Non-pigmented ciliary epithelial cell (primary cell): Measurements from ENCODE around the gene MTHFR.

Source experiments
- DNase-seq: peaks from one replicate; pipeline ENCODE4 v3.0.0-alpha.2; 2010; ENCODE audit warnings: low read depth

Gene MTHFR

GRCh38 chr1:11805422-11806306, at the start of gene MTHFR, which contains the start of gene CLCN6:
Gene MTHFR (minus strand): TSS chr1:11805964. CDS start chr1:11803116, 2,848 bp downstream.
Gene CLCN6 (plus strand): TSS chr1:11806191. CDS start chr1:11806263, 72 bp downstream.
- peak; percentile 94 for DNase-seq

DNA sequence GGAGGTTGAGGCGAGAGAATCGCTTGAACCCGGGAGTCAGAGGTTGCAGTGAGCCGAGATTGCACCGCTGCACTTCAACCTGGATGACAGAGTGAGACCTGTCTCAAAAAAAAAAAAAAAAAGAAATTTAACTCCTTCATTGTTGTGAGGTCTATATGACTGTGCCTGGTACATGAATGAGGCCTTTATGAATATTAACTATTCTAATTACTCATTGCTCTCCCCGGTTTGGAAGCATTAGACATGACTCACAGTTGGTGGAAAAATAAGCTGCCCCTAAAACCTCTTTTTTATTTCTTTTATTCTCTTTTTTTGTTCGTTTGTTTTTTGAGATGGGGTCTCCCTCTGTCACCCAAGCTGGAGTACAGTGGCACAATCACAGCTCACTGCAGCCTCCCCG, 49.7 kb upstream of the MTHFR start:
- no peak for DNase-seq

DNA sequence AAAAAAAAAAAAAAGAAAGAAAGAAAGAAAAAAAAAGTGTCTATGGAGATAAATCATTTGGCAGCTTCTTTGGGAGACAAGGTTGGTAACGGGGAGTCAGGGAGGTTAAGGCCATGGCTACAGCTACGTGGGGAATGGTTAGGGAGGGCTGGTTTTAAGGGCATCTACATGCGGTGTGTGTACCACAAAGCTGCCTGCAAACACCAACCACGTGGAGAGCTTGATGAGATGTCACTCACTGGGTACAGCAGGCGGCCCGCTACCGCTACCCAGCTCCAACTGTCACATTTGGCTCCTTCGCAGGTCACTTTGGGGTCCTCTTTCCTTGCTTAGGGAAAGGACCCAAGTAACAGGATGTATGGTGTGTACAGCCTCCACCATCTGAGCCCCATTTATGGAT, 48.8 kb upstream of the MTHFR start:
- no peak for DNase-seq

GRCh38 chr1:11851180-11851579, 45.4 kb upstream of the MTHFR start:
- no peak for DNase-seq

- DNase-seq = no peak
Measured at GRCh38 chr1:11850156-11850555, 44.4 kb upstream of the MTHFR start.

DNA sequence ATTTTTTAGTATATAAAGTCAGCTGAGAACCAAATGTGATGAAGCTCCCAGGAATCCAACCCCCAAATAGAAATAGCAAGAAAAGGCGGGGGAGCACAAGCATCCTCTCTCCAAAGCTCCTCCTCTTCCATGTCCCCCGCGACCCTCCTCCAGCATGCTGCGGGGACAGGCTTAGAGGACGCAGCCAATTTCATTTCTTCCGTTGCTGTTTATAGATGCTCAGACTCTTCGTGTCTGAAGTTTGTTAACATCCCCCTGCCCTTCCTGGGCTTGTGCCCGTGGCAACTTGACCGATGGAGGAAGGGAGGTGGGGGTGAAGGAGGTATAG, 42.6 kb upstream of the MTHFR start:
- no peak for DNase-seq

- DNase-seq = no peak
Measured at GRCh38 chr1:11847667-11848372, 42.1 kb upstream of the MTHFR start, which contains the start of gene NPPA. Gene NPPA (minus strand): TSS chr1:11847783. CDS start chr1:11847684, 99 bp downstream.

GRCh38 chr1:11845641-11846335, 40.0 kb upstream of the MTHFR start:
- no peak for DNase-seq

- DNase-seq = no peak
Measured at GRCh38 chr1:11842154-11843041, 36.6 kb upstream of the MTHFR start.

DNA sequence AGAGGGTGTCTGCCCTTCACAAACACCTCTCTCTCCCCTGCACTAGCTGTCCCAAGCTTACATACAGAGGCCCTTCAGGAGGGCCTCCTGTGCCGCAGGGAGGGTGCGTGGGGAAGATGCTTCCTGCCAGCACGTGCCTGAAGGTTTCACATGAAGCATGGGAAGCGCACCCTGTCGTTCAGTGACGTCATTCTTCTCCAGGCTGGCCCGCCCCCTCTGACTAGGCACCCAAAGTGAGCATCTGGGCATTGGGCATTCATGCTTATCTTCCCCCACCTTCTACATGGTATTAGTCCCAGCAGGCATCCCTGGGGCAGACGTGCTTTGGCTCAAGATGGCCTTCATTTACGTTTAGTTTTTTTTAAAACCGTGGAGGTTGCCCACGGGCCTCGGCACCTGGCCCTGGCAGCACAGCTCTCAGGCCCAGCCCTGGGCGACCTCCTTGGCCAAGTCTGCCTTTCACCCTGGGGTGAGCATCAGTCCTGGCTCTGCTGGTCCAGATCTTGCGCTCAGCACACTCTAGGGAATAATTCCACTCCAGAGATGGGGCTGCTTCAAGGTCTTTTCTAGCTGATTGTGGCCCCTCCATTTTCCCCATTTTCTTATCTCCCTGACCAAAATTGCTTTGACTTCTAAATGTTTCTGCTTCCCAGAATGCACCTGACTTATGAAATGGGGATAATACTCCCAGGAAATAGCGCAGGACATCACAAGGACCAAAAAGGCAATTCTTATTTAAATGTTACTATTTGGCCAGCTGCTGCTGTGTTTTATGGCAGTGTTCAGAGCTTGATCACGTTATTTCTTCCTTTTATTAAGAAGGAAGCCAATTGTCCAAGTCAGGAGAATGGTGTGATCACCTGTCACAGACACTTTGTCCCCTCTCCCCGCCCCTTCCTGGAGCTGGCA, 35.7 kb upstream of the MTHFR start:
- DNase-seq = no peak

DNA sequence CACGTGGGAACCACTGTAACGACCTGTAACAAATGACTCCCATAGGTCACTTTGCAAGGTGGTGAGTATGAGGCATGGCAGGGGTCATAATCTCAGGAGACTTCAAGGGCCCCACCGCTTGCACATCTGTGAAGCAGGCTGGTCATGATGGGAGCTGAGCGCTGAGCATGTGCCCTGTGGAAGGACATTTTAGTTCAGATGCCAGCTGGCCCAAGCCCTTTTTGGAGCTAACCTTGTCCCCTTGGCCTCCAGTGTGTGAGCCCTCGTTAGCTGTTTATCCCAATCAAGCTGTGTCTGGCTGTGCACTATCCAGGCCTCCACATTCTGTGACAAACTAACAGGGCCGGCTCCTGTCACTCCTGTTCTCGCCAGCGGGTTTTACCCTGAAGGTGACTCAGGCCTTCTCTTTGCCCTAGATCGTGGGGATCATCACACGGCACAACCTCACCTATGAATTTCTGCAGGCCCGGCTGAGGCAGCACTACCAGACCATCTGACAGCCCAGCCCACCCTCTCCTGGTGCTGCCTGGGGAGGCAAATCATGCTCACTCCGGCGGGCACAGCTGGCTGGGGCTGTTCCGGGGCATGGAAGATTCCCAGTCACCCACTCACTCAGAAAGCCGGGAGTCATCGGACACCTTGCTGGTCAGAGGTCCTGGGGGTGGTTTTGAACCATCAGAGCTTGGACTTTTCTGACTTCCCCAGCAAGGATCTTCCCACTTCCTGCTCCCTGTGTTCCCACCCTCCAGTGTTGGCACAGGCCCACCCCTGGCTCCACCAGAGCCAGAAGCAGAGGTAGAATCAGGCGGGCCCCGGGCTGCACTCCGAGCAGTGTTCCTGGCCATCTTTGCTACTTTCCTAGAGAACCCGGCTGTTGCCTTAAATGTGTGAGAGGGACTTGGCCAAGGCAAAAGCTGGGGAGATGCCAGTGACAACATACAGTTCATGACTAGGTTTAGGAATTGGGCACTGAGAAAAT, 34.3 kb upstream of the MTHFR start:
- DNase-seq = no peak

DNA sequence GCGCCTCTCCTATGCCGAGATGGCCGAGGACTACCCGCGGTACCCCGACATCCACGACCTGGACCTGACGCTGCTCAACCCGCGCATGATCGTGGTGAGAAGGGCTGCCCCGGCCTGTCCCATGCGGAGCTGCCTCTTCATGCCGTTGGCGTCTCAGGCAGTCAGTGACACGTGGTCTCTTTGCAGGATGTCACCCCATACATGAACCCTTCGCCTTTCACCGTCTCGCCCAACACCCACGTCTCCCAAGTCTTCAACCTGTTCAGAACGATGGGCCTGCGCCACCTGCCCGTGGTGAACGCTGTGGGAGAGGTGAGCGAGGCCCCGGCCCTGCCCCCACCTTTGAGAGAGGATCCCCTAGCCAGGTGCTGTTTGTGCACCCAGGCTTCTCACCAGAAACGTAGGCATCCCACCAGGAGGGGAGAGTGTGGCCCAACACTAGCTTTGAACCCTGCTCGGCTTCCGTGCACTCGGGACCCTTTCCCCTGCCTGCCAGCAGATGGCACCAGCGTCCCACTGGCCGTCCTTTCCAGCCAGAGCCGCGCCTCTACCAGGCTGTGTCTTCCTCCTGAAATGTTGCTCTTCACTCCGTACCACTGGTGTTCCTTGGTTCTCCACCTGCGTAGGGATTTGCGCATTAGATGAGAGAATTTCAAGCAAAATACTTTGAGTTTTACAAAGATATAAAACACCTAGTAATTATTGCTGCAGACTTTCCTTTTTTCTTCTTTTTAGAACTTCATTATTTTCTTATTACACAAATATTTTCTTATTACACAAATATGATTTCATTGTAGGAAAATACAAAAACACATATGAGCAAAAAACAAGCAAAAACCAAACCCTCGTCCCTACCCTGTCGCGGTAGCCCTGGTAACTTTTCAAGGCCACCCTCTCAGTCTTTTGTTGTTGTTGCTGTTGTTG, 32.8 kb upstream of the MTHFR start:
- DNase-seq = no peak

- no peak for DNase-seq
Measured at GRCh38 chr1:11837767-11838348, 32.1 kb upstream of the MTHFR start.

DNA sequence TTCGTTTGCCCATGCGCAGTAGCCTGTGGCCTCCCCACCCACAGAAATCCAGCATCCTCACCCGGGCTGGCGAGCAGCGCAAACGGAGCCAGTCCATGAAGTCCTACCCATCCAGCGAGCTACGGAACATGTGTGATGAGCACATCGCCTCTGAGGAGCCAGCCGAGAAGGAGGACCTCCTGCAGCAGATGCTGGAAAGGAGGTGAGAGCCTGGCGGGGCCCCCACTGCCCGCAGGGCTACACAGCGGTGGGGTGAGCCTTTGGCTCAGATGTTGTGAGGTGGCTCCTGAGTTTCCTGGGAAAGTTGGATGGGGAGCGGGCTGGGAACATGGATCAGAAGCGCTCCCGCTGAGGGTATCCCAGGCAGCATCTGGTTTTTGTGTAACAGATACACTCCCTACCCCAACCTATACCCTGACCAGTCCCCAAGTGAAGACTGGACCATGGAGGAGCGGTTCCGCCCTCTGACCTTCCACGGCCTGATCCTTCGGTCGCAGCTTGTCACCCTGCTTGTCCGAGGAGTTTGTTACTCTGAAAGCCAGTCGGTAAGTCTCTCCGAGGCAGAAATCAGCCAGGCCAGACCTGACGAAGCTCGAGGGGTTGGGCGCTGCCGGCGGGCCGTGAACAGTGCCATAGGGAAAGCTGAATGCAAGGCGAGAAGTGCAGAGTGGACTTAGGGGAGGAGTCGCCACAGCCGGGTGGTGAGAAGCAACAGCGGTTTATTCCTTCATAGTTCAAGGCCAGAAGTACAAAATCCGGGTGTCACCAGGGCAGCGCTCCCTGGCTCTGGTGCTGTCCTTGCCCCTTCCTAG, 31.4 kb upstream of the MTHFR start:
- no peak for DNase-seq

- DNase-seq = no peak
Measured at GRCh38 chr1:11835441-11836225, 29.9 kb upstream of the MTHFR start.

DNA sequence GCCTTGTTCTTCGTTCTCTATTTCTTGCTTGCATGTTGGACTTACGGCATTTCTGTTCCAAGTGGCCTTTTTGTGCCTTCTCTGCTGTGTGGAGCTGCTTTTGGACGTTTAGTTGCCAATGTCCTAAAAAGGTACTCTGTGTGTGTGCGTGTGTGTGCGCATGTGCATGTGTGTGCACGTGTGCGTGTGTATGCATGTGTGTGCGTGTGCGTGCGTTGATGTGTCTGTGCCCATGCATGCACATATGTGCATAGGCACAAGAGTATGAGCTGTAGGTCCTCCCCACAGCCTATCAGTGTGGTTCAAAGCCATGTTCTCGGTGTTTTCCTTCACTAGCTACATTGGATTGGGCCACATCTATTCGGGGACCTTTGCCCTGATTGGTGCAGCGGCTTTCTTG, 28.1 kb upstream of the MTHFR start:
- DNase-seq = no peak
